GM19468 (cell line): ENCODE measurements around the gene FRG1.
"Not testable (repeated sequence)": the region's sequence is repeated elsewhere in the genome, so short reads cannot be mapped to it uniquely, and the experiment has no call there.

Experiments
- ATAC-seq: cut with Tn5 transposase; IDR thresholded peaks from one replicate; pipeline ENCODE4 v1.9.1; 2021; ENCODE audit warnings: mild to moderate bottlenecking, moderate library complexity, moderate number of reproducible peaks; ENCODE audit not compliant: unreplicated experiment; ENCODE audit errors: extremely low read depth

FRG1 gene

DNA sequence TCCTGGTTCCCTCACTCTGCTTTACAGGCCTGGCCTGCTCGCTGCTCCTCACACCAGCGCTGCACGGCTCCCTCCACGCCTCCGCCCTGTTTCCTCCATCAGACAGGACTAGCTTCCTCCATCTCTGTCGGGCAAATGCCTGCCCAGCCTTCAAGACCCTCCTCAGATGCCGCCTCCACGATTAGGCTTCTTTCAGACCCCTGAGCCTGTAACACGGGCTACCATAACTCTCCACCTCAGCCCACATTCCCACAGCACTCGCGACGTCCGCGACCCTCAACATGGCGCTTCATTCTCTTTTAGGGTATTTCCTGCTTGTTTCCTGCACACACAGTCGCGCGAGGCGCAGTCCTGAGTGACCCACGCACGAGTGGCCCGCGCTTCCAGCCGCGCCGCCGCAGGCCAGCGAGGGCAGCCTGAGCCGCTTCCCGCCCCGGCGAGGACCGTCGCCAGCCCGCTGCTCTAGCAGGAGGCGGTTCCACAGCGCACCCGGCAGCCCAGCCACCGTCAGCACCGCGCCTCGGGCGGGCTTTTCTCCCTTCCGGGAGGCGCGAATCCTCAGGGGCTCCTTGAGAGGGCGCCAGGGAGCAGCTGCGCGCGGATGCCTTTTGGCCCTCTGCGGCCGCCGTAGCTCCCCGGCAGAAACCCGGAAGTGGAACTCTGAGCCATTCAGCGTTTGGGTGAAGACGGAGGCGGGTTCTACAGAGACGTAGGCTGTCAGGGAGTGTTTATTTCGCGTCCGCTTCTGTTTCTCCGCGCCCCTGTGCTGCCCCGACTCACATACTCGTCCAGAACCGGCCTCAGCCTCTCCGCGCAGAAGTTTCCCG lies at the start of gene FRG1:
Gene FRG1 (plus strand): TSS at position 695 of the 827 bp plus-strand sequence. CDS start 138 bp downstream, outside the sequence.
- peak; percentile 100 for ATAC-seq

DNA sequence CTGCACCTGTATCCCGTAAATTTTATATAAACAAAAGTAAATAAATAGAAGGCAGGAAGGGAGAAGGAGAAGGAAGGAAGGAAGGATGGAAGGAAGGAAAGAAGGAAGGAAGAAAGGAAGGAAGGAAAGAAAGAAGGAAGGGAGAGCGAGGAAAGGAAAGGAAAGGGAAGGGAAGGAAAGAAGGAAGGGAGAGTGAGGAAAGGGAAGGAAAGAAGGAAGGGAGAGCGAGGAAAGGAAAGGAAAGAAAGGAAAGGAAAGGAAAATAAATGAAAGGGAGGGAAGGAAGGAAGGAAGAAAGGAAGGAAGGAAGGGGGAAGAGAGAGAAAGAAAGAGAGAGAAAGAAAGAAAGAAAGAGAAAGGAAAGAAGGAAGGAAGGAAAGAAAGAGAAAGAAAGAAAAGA lies 43.0 kb upstream of the FRG1 start:
- no peak for ATAC-seq

DNA sequence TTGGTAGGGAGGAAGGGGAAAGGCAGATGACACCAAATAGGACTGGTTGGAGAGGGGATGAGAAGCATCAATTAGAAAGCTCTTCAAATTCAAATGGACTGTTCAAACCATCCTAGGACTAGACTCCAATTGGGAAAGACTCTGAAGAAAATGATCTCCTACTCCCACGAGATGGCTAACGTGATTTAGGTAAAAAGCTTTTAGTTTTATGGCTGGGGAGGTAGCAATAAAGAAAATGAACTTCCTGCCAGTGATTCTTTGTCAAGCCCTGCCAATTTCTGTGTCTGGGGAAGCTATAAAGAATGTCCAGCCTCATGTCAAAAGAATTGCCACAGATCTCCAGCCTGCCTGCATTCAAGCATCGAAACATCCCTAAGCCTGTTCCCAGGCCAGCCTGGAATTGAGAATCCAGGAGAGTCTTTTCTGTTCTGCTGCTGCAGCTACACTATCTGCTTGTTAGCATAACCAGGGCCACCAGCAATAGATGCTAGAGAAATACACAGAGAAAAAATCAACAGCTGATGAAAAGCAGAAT lies 41.1 kb upstream of the FRG1 start:
- not testable (repeated sequence) for ATAC-seq

DNA sequence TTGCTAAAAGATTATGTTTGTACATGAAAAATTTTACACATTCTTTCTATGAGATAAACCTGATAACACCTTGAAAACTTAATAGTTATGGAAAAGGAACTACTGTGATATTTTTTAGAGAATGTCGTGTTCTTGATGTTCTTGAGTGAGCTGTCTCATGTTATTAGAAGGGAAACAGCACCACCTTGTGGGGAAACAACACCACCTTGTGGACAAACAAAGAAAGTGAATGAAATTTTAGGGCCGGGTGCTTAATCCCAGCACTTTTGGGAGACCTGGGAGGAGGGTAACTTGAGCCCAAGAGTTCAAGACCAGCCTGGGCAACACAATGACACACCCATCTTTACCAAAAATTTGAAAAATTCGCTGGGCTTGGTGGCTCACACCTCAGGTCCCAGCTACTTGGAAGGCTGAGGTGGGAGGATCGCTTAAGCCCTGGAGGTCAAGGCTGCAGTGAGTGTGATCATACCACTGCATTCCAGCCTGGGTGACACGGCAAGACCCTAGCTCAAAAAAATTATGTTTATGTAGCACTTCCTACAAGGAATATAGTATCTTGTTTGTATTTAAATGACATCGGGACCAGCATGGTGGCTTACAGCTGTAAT lies 36.1 kb upstream of the FRG1 start:
- ATAC-seq, result not testable (repeated sequence)

DNA sequence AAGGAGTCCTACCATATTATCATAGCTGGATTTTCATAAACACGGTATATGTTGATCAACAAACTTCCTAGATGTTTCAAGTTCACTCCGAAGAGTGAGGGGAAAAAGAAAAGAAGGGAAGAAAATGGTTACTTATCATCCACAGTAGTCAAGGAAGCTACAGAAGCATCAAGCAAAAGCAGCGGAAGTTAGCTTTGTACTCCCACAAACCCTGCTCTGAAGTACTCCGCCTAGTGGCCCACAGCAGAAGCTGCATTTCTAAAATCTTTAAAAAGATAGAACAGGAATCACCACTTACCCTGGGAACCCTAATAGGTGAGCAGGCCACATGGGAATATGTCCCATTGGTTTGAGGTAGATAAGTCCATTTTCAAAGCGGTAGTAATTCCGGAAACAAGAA lies 28.5 kb upstream of the FRG1 start:
- no peak for ATAC-seq

DNA sequence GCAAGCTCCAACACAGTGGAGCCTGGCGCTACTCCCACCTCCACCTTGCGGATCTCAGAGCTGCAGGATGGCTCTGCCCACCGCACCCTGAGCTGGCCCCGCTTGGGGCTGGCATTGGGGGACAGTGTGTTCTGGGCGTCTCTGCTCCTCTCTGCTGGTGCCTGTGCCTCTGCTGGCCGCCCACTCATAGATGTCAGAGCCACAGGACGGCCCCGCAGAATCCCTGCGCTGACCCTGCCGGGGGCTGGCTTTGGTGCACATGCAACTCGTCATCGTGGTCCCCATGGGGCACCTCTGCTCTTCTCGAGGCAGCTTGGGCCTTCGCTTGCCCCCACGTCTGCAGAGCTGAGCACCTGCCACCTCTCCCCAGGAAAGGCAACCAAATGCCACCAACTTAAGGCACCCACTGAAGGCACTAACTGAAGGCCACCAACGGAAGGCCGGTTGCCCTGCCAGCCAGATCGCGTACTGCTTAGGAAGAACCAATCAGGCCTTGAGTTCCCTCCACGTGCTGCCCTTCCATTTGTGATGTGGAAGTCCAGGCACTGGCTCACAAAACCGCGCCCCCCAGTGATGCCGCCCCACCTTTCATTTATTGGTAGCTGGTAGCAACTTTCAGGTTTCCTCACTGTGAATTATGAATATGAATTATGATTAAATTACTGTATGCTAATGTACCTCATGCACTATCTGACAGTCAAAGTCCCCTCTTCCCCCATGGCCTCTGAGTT lies 23.3 kb upstream of the FRG1 start:
- ATAC-seq, result no peak

DNA sequence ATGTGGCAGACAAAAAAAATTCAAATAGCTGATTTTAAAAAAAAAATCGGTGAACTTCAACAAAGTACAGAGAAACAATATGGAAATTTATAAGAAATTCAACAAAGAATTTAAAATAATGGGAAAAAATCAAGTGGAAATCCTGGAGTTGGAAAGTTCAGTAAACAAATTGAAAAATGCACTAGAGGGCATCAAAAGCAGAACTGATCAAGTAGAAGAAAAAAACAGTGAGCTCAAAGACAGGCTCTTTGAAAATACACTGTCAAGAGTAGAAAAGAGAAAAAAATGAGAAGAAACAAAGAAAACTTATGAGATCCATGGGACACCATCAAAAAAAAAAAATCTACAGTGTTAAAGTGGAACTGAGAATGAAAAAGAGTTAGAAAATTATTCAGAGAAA lies 19.6 kb upstream of the FRG1 start:
- ATAC-seq, result no peak

DNA sequence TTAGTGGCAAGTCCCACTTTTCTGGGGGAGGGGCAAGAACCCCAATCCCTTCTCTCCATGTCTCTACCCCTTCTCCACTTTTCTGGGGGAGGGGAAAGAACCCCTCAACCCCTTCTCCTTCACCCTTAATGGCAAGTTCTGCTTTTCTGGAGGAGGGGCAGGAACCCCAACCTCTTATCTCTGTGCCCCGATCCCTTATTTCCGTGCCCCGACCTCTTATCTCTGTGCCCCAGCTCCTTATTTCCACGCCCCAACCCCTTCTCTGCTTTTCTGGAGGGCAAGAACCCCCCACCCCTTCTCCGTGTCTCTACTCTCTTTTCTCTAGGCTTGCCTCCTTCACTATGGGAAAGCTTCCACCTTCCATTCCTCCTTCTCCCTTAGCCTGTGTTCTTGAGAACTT lies 13.9 kb upstream of the FRG1 start:
- ATAC-seq, result not testable (repeated sequence)

DNA sequence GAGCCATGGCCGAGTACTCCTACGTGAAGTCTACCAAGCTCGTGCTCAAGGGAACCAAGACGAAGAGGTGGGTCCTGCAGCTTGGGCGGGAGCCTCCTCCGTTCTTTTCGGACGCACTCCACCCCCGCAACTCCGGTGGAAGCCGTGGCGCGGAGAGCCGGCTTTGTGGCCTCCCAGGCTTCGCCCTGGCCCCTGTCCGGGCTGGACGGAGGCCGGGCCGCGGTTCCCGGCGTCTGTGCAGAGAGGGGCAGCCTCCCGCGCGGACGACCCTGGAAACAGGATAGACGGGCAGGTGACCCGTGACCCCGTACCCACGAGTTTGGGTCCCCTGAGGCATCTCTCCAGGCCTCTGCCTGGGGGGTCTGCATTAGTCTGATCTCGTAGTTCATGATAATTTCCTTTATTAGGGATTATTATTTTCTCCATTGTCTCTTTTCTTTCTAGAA lies 356 bp downstream of the FRG1 start:
- no peak for ATAC-seq

DNA sequence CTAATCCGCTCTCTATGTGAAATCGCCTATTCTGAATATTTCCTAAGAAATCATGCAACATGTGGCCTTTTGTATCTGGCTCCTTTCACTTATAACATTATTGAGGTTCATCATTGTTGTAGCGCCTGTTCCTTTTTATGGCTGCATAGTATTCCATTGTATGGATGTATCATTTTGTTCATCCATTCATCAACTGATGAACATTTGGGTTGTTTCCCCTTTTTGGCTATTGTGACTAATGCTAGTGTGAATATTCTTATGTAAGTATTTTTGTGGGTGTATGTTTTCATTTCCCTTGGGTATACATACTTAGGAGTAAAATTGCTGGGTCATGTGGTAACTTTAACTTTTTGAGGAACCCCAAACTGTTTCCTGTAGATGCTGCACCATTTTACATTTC lies 1.7 kb downstream of the FRG1 start:
- ATAC-seq, result not testable (repeated sequence)

DNA sequence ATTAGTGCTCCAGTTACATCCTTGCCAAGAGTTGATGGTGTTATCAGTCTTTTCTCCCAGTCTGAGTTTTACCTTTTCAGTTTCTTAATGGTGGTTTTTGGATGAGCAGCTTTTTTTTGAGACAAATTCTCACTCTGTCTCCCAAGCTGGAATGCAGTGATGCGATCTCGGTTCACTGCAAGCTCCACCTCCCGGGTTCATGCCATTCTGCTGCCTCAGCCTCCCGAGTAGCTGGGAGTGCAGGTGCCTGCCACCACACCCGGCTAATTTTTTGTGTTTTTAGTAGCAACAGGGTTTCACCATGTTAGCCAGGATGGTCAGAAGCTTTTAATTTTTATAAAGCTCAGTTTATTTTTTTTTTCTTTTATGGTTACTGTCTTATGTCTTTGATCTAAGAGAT lies 3.4 kb downstream of the FRG1 start:
- not testable (repeated sequence) for ATAC-seq

DNA sequence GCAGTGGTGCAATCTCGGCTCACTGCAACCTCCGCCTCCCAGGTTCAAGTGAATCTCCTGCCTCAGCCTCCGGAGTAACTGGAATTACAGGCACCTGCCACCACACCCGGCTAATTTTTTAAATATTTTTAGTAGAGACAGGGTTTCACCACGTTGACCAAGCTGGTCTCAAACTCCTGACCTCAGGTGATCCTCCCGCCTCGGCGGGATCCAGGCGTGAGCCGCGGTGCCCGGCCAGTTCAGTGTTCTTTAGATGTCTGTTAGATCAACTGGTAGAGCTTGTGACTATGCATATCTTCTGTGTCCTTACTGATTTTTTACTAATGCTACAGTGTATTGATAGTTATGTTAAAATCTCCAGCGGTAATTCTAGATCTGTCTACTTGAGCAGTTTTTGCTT lies 6.2 kb downstream of the FRG1 start:
- not testable (repeated sequence) for ATAC-seq

DNA sequence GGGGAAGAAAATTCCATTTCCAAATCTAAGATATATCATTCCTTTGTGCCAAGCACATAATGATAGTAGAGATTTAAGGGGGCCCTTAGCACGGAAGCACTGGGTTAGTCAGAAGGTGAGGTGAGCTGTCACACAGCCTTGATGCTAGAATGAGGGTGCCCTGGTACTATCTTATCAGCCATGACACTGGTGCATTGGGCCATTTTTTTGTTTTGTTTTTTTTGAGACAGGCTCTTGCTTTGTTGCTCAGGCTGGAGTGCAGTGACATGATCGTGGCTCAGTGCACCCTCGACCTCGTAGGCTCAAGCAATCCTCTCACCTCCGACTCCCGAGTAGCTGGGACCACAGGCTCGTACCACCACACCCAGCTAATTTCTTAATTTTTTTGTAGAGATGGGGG lies 7.8 kb downstream of the FRG1 start:
- not testable (repeated sequence) for ATAC-seq

DNA sequence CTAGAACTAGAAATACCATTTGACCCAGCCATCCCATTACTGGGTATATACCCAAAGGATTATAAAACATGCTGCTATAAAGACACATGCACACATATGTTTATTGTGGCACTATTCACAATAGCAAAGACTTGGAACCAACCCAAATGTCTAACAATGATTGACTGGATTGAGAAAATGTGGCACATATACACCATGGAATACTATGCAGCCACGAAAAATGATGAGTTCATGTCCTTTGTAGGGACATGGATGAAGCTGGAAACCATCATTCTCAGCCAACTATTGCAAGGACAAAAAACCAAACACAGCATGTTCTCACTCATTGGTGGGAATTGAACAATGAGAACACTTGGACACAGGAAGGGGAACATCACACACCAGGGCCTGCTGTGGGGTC lies 28.6 kb downstream of the FRG1 start:
- not testable (repeated sequence) for ATAC-seq

DNA sequence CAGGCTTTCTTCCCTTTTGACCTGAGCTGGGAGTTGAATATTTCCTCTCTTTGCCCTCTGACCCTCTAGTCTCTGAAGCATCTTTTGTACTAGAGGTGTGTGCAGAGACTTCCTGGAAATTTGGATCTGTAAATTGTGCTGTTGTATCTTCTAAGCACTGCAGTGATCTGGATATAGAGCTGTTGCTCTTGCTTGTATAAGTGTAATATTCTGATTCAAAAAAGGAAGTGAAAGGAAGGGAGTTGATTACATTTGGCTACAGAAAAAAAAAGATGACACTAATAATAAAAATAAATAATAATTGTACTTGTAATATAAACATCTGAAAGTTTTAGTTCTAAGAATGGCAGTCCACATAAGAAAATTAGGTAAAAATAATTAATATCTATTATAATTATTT lies 33.0 kb downstream of the FRG1 start:
- no peak for ATAC-seq

DNA sequence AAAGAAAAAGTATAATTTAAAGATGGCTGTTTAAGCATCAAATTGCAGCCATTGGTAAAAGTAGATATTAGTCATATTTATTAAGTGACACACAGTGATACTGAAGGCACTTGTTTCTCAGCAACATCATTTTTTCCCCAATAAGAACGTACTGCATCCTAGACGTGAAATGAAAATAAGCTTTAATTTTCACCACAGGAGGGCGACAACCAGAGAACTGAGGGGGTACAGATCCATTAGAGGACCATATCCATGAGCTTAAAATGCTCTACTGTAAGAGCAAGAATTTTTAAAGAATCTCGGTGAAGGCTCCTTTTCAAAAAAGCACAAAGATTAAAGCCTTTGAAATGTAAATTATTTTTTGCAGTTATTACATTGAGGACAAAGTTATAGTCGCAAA lies 33.4 kb downstream of the FRG1 start:
- ATAC-seq, result no peak

DNA sequence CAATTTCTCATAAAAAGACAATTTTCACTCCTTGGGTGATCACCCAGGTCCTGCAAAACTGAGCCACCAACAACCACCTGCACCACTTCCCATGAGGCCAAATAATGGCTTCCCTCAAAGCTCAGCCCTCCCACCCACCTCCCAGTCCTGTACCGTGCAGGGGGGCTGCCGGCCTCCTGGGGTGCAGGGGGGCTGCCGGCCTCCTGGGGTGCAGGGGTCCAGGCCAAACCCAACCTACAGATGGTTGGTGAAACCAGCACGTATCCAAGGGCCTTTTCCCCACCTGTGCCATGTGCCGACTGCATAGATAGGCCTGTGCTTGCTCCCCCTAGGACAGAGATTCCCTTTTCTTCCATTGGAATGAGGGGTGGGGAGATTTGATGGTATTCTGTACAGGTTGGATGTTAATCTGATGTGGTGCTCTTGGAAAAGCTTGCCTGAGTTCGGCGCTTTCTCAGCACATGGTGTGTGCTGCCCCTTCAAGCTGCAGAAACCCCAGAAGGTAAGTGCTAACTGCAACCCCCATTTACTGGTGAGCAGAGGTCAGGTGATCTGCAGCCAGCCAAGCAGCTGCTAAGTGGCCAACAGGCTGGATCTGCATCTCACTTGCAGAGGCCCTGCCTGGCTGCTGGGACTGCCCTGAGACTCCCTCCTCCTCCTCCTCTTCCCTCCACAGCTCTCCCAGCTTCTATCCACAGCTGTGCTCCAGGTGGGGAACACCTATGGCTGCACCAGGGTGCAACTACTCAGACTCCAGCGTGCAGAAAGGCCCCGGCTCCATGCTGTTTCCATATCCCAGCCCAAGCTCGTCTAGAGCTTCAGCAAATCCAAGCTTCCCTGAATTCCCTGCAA lies 38.8 kb downstream of the FRG1 start:
- ATAC-seq, result no peak

DNA sequence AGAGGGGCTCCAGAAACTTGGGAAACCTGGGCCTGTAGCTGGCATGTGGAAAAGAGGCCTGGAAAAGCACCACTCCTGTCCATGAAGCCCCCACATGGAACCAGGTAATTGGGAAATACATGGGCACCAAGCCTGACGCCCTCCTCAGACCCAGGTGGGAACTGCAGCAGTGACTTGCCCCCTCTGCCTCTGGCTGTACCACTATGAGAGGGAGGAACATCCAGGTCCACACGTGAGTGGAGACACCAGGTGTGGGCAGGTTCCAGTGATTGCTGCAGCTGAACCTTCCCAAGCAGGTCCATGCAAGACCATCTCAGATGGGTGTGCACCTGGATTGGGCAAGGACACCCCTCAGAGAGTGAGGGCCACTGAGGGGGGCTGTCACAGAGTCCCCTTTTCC lies 39.6 kb downstream of the FRG1 start:
- not testable (repeated sequence) for ATAC-seq

DNA sequence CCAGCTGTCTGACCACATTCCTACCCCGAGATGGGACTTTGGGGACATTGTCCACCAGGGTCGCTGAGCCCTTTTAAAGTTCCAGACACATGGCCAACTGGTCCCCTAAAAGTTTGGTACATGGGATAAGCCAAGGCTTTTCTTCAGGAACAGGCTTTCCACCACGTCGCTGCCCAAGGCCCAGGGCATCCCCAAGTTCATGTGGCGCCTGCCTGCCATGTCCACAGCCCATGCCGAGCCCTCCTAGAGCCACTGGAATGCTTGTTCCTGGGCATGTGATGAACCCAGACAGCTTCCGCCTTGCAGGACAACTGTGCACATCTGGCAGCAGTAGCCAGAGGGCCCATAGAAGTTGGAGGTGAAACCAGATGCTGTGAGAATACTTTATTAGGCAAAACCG lies 41.3 kb downstream of the FRG1 start:
- no peak for ATAC-seq
